GM18861 (cell line): ENCODE data around the gene ZNF205.
A peak's percentile ranks its signal among the peaks of the same experiment; 100 is the strongest.
"Not testable (repeated sequence)": the region's sequence is repeated elsewhere in the genome, so short reads cannot be mapped to it uniquely, and the experiment has no call there.

Experiments used
- ATAC-seq: cut with Tn5 transposase; IDR thresholded peaks from one replicate; pipeline ENCODE4 v1.9.1; 2021; ENCODE audit not compliant: unreplicated experiment

Gene ZNF205

GRCh38 chr16:3112058-3112880 lies at the start of gene ZNF205:
TSS of gene ZNF205 (plus strand) at chr16:3112586. CDS start at chr16:3113431, 845 bp downstream.
- no peak for ATAC-seq

- no peak for ATAC-seq
These were observed 48.6 kb upstream of the ZNF205 start for GRCh38 chr16:3063625-3064386.

- ATAC-seq = no peak
These were observed 47.2 kb upstream of the ZNF205 start, which contains the start of gene IL32 for GRCh38 chr16:3065069-3065741. TSS of gene IL32 (plus strand) at chr16:3065640. CDS start at chr16:3065812, 172 bp downstream.

- no peak for ATAC-seq
These were observed 46.5 kb upstream of the ZNF205 start for GRCh38 chr16:3065742-3066439.

- no peak for ATAC-seq
These were observed 46.0 kb upstream of the ZNF205 start for GRCh38 chr16:3066440-3066748.

GRCh38 chr16:3068487-3068886 lies 43.9 kb upstream of the ZNF205 start:
- no peak for ATAC-seq

GRCh38 chr16:3069146-3069545 lies 43.2 kb upstream of the ZNF205 start:
- ATAC-seq = not testable (repeated sequence)

GRCh38 chr16:3070608-3071111 lies 41.7 kb upstream of the ZNF205 start:
- no peak for ATAC-seq

GRCh38 chr16:3071655-3072054 lies 40.7 kb upstream of the ZNF205 start:
- ATAC-seq = no peak

GRCh38 chr16:3072148-3072547 lies 40.2 kb upstream of the ZNF205 start:
- ATAC-seq = not testable (repeated sequence)

GRCh38 chr16:3072576-3073263 lies 39.7 kb upstream of the ZNF205 start:
- ATAC-seq = not testable (repeated sequence)

GRCh38 chr16:3073448-3073847 lies 38.9 kb upstream of the ZNF205 start:
- no peak for ATAC-seq

GRCh38 chr16:3074860-3075522 lies 37.4 kb upstream of the ZNF205 start:
- peak; percentile 55 for ATAC-seq

GRCh38 chr16:3075523-3075915 lies 36.9 kb upstream of the ZNF205 start:
- ATAC-seq = no peak

- not testable (repeated sequence) for ATAC-seq
These were observed 36.4 kb upstream of the ZNF205 start for GRCh38 chr16:3075946-3076345.

- ATAC-seq = no peak
These were observed 35.8 kb upstream of the ZNF205 start for GRCh38 chr16:3076577-3076976.

- no peak for ATAC-seq
These were observed 32.4 kb upstream of the ZNF205 start for GRCh38 chr16:3080024-3080423.

- ATAC-seq = not testable (repeated sequence)
These were observed 30.4 kb upstream of the ZNF205 start for GRCh38 chr16:3081957-3082356.

GRCh38 chr16:3083408-3083807 lies 29.0 kb upstream of the ZNF205 start:
- not testable (repeated sequence) for ATAC-seq

- ATAC-seq = no peak
These were observed 27.9 kb upstream of the ZNF205 start for GRCh38 chr16:3084491-3084890.
